Heart right ventricle (tissue), 16 donors: ENCODE measurements around the gene SDHAF2. TPM values are rescaled to one million over a fixed set of nuclear protein-coding genes. Genes with fewer than 3 reads are reported as not detected.
"Not testable (repeated sequence)": the region's sequence is repeated elsewhere in the genome, so short reads cannot be mapped to it uniquely, and the experiment has no call there.

Experiments used
- ATAC-seq, 8 donors: fragments of 200-7000 bp; cut with Tn5 transposase; one replicate each; pipeline ENCODE4 v1.9.1; 2020; ENCODE audit warnings: mild to moderate bottlenecking in 8 of 8, moderate library complexity in 8 of 8, moderate number of reproducible peaks in 1 of 8
- DNase-seq, 2 donors: peaks; one replicate each; pipeline ENCODE4 v3.0.0-alpha.2; 2020
- H3K27ac ChIP-seq, 10 donors: fragments of 200-600 bp; sonication (generic) in 2 of 10; one replicate each; pipeline versions ENCODE4 v1.5.0 to v1.8.0; 2020 to 2022; ENCODE audit warnings: mild to moderate bottlenecking in 3 of 10
- H3K27me3 ChIP-seq, 7 donors: fragments of 200-600 bp; one replicate each; pipeline ENCODE4 v1.8.0; 2021 to 2022; ENCODE audit warnings: mild to moderate bottlenecking in 2 of 7
- H3K36me3 ChIP-seq, 9 donors: fragments of 200-600 bp; sonication (generic) in 1 of 9; one replicate each; pipeline versions ENCODE4 v1.5.0 to v1.8.0; 2020 to 2022; ENCODE audit warnings: mild to moderate bottlenecking in 2 of 9
- H3K4me1 ChIP-seq, 9 donors: fragments of 200-600 bp; sonication (generic) in 1 of 9; one replicate each; pipeline versions ENCODE4 v1.5.0 to v1.8.0; 2020 to 2022; ENCODE audit warnings: mild to moderate bottlenecking in 4 of 9
- H3K4me3 ChIP-seq, 10 donors: fragments of 200-600 bp; sonication (generic) in 2 of 10; one replicate each; pipeline versions ENCODE4 v1.5.0 to v1.8.0; 2020 to 2022; ENCODE audit warnings: mild to moderate bottlenecking in 7 of 10, moderate library complexity in 2 of 10
- H3K9me3 ChIP-seq, 11 donors: fragments of 200-600 bp in 10 of 11; sonication (generic) in 2 of 11; one replicate each; pipeline versions ENCODE4 v1.5.0 to v1.8.0; 2013 to 2022; ENCODE audit warnings: mild to moderate bottlenecking in 2 of 11, control low read depth in 1 of 11, moderate library complexity in 1 of 11
- WGBS, 2 donors: extraction: QIAGEN DNeasy Blood & Tissue Kit; methylation state at CpG; one replicate each; pipeline ENCODE4 v1.1.7; 2013; ENCODE audit warnings: inconsistent platforms in 1 of 2; 5-methylcytosine and 5-hydroxymethylcytosine counted together
- intact Hi-C, 10 donors: fragments of 100-400 bp; cut with DNase I; formaldehyde crosslinking; loops; one replicate each; pipeline versions ENCODE4 v1.11.1 to v1.14.2; 2022
- polyA plus RNA-seq, 2 donors: library from polyadenylated mRNA; stranded (reverse); fragments of 200-250 nt; gene quantifications; one replicate each; pipeline ENCODE4 v1.2.3, GENCODE V29; 2013
- total RNA-seq, 10 donors: library from RNA; stranded (reverse); fragmentation: NEBNext Ultra II Directional in 3 of 10; extraction: Animal tissue kit (Norgen Biotek cat#: 25700) in 3 of 10; gene quantifications; one replicate each; pipeline versions ENCODE4 v1.2.1 to v1.2.4, GENCODE V29; 2021 to 2023
- TF ChIP-seq, protein P1 (sequence below), 9 donors: fragments of 200-600 bp; sonication (generic) in 2 of 9; IDR thresholded peaks; one replicate each; pipeline versions ENCODE4 v1.5.0 to v1.8.0; 2021 to 2022; ENCODE audit warnings: antibody characterized with exemption in 9 of 9, mild to moderate bottlenecking in 5 of 9, moderate library complexity in 1 of 9
- donor health status: Arrhythmogenic right ventricular cardiomyopathy.
- donor health status: ischemic (EF 13 %, LVEDD 7.1; RV severe dilation, severe dysfunction).
- donor health status: healthy with polysubstance abuse.
- donor health status: DM: no; HTN: yes; CAD: no.
- donor health status: DM: no; HTN: no; CAD: no.
- donor health status: ischemic (EF 25% LVEDD 6.9; RV normal size, moderate dysfunction).
- donor health status: ischemic (EF 25% LVEDD 5.7; RV mildly dilated, moderate dysfunction).
- donor health status: healthy.
- donor health status: DM: yes; HTN: yes; CAD: no.
- donor health status: Ischemic cardiomyopathy.
- donor health status: ischemic (EF 35%, LVEDD 5.7; RV mildly dilated, moderate dysfunction).
- donor health status: nonischemic (EF 11% LVEDD 7.7; RV severe dilation, severe dysfunction).
- donor health status: DM: yes; HTN: yes; CAD: no.
- donor health status: PGD.
- donor health status: ischemic (EF 29% LVEDD 5.4; RV normal size, mild dysfunction).
- donor health status: nonischemic (EF 23%, LVEDD 6.1; RV moderate dilation, normal function).

The SDHAF2 gene
- total and polyA plus RNA-seq, 12 donors, result 24.4 to 56.1 (median 33.9) TPM

DNA sequence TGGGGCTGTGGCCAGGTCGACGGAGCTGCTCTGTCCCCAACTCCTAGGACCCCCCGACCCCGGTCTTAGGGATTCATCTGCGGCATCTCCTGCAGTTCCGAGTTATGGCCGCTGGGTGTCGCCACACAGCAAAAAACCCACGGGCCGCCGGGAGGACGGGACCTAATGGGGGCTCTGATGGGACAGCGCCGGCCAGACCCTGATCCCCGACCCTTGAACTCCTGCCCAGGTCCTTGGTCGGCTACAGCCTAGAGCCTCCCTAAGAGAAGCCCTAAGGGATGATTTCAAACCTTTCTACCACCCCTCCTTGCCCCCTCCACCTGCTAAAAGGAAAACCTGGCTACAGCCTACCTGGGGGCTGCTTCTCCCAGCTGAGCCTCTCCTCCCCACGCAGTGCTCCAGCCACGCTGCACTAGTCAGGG lies 47.8 kb downstream of the SDHAF2 start:
- 3 to 4% methylated on average over 18 of the region's 18 CpGs for WGBS, 2 donors
- intact Hi-C loops, result loop anchor here (1.0 to 10.0 kb wide), 14 partner anchors 35 to 255 kb away; partner anchors contain the start of gene SYT7 (in 1 of the 10)
- TF ChIP-seq, protein P1, sequence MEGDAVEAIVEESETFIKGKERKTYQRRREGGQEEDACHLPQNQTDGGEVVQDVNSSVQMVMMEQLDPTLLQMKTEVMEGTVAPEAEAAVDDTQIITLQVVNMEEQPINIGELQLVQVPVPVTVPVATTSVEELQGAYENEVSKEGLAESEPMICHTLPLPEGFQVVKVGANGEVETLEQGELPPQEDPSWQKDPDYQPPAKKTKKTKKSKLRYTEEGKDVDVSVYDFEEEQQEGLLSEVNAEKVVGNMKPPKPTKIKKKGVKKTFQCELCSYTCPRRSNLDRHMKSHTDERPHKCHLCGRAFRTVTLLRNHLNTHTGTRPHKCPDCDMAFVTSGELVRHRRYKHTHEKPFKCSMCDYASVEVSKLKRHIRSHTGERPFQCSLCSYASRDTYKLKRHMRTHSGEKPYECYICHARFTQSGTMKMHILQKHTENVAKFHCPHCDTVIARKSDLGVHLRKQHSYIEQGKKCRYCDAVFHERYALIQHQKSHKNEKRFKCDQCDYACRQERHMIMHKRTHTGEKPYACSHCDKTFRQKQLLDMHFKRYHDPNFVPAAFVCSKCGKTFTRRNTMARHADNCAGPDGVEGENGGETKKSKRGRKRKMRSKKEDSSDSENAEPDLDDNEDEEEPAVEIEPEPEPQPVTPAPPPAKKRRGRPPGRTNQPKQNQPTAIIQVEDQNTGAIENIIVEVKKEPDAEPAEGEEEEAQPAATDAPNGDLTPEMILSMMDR (IDR thresholded peaks at IDR 0.05), result peak; percentile 91 to 97 (median 94)
- Histone ChIP-seq H3K4me1 (peaks cover 3 to 41% (median 17%) of the 10 kb centered on the region in 9 donors), H3K36me3 (peaks cover 0 to 11% (median 0%) of the 10 kb centered on the region in 9 donors), H3K27me3 (no peaks in the 10 kb centered on the region), H3K4me3 (no peak overlapping the region), H3K27ac (peak overlapping the region in 5 of 10 donors; percentile 19 to 61 (median 44)), H3K9me3 (peaks cover 0 to 9% (median 0%) of the 10 kb centered on the region in 11 donors)
- peak; percentile 5 to 54 (median 42) for ATAC-seq
- peak; percentile 47 to 59 for DNase-seq

DNA sequence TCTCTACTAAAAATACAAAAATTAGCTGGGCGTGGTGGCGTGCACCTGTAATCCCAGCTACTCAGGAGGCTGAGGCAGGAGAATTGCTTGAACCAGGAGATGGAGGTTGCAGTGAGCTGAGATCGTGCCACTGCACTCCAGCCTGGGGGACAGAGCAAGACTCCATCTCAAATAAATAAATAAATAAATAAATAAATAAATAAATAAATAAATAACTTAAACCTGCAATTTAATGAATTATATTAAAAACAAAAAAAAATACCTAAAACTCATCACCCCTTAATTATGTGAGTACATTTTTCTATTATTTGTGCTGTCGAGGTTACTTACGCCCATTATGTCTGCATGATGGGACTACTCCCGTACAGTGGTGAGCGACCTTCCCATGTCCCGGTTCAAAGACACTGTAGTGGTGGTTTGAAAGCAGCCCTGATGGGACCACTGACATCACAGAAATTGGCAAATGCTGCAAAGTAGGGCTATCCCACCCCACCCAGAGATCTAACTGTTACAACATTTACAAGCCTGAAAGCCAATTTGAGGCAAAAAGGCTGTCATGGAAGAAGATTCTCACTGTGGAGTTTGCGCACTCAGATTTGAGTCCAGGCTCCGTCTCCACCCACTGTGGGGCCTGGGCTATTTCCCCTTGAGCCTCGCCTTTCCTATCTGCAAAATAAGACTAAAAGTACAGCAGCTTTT lies 49.6 kb downstream of the SDHAF2 start:
- H3K27ac ChIP-seq, H3K9me3 ChIP-seq, DNase-seq, H3K4me3 ChIP-seq, ATAC-seq, H3K36me3 ChIP-seq, H3K27me3 ChIP-seq: not testable (repeated sequence)
- 88 to 93% methylated on average over 11 of the region's 11 CpGs for WGBS, 2 donors
- intact Hi-C loops, result loop anchor here (2.0 to 10.0 kb wide), 11 partner anchors 33 to 253 kb away; partner anchors contain the start of gene SYT7 (in 1 of the 10)
- peaks cover 3 to 33% (median 17%) of the 10 kb centered on the region in 9 donors for H3K4me1 ChIP-seq

DNA sequence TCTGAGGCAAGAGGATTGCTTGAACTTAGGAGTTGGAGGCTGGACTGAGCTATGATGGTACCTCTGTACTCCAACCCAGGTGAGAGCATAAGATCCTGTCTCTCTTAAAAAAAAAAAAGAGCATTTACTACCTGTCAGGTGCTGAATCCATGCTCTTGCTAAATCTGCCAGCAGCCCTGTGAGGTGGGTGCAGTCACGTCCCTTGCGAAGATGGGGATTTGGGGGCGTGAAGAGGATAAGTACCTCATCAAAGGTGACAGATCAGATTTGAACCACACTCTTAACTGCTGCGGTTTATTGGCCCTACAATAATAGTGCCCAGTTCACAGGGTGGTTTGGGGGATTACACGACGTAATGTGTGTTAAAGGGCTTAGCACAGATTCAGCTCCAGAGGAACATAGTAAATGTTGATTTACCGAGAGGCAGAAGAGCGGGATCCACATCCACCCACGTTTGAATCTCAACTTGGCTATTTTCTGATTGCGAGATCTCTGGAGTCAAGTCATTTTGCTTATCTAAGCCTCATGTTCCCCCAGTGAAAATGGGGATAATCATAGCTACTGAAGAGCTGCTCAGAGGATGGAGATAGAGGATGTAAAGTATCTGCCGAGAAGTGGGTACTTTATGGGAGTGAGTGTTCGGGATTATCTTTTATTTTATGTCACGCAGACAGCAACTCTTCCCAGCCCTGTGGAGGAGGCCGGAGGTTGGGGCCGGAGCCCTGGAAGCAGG lies 50.5 kb downstream of the SDHAF2 start:
- WGBS, 2 donors, result 78 to 79% methylated on average over 15 of the region's 15 CpGs
- TF ChIP-seq, protein P1 (IDR thresholded peaks at IDR 0.05), result no peak
- Histone ChIP-seq H3K9me3 (no peaks in the 10 kb centered on the region), H3K36me3 (no peaks in the 10 kb centered on the region), H3K27me3 (no peaks in the 10 kb centered on the region), H3K4me3 (no peak overlapping the region), H3K4me1 (peaks cover 3 to 33% (median 17%) of the 10 kb centered on the region in 9 donors), H3K27ac (no peak overlapping the region)
- intact Hi-C loops, result loop anchor here in 1 of 10 donors (10.0 kb wide), 1 partner anchor 94 kb away; no protein-coding TSS in a partner anchor
- DNase-seq, result no peak
- no peak for ATAC-seq

DNA sequence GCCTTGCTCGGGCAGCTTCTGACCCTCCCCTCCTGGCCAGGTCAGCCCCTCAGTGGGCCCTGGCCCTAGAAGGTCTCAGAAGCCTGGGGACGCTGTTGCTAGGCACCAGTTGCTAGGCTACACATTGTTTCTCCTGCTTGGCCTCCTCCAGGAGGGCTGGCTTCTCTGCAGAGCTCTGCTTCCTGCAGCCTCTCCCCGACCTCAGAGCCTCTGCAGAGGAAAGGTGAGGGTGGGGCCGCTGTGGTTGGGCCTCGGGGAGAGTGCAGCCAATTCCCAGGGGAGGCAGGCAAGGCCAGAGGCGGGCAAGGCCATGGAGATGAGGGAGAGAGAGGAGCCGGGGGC lies 51.0 kb downstream of the SDHAF2 start:
- H3K27me3 ChIP-seq, result no peaks in the 10 kb centered on the region
- H3K27ac ChIP-seq, result peak overlapping the region in 3 of 10 donors; percentile 19 to 26 (median 22)
- WGBS, 2 donors, result 32 to 36% methylated on average over 7 of the region's 7 CpGs
- intact Hi-C loops, result loop anchor here in 1 of 10 donors (10.0 kb wide), 1 partner anchor 94 kb away; no protein-coding TSS in a partner anchor
- H3K4me3 ChIP-seq, result no peak overlapping the region
- peaks cover 3 to 33% (median 17%) of the 10 kb centered on the region in 9 donors for H3K4me1 ChIP-seq
- TF ChIP-seq, protein P1 (IDR thresholded peaks at IDR 0.05), result no peak
- ATAC-seq, result peak in 6 of 8 donors; percentile 23 to 62 (median 33)
- H3K9me3 ChIP-seq, result no peaks in the 10 kb centered on the region
- DNase-seq, result peak in 1 of 2 donors; percentile 48
- H3K36me3 ChIP-seq, result no peaks in the 10 kb centered on the region
